Breast epithelium (tissue), 3 donors: Measurements from ENCODE around the gene KCNIP4.

Source experiments
- POLR2AphosphoS5 ChIP-seq, 3 donors: sonication (generic); formaldehyde crosslinking; IDR thresholded peaks; one replicate each; pipeline ENCODE4 v1.6.1; 2017; ENCODE audit warnings: antibody characterized with exemption in 3 of 3
- TF ChIP-seq, protein P1 (sequence below), 3 donors: fragments of 450-650 bp; IDR thresholded peaks; one replicate each; pipeline ENCODE4 v1.5.1; 2016 to 2017; ENCODE audit warnings: antibody characterized with exemption in 3 of 3, mild to moderate bottlenecking in 3 of 3, moderate library complexity in 3 of 3

DNA sequence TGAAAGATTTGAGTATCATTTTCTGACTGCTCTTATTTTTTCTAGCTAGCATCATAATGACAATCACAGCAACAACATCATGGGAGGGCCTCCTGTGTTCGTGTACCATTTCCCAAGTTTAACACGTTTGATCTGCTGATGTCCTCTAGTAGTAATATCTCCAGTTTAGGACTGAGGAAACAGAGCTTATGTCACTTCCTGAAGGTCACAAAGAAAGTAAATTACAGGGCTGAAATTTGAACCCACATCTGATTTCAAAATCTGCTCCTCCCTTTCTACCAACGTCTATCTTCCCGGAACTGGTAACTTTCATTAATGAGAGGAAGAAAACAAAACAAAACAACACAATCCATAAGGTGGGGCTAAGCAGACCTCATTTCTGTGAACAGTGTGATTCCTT, 945.6 kb downstream of the KCNIP4 start:
- no peak for TF ChIP-seq POLR2AphosphoS5 (IDR thresholded peaks at IDR 0.05)
- TF ChIP-seq, protein P1, sequence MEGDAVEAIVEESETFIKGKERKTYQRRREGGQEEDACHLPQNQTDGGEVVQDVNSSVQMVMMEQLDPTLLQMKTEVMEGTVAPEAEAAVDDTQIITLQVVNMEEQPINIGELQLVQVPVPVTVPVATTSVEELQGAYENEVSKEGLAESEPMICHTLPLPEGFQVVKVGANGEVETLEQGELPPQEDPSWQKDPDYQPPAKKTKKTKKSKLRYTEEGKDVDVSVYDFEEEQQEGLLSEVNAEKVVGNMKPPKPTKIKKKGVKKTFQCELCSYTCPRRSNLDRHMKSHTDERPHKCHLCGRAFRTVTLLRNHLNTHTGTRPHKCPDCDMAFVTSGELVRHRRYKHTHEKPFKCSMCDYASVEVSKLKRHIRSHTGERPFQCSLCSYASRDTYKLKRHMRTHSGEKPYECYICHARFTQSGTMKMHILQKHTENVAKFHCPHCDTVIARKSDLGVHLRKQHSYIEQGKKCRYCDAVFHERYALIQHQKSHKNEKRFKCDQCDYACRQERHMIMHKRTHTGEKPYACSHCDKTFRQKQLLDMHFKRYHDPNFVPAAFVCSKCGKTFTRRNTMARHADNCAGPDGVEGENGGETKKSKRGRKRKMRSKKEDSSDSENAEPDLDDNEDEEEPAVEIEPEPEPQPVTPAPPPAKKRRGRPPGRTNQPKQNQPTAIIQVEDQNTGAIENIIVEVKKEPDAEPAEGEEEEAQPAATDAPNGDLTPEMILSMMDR (IDR thresholded peaks at IDR 0.05): no peak
